PC-9 (cell line): ENCODE results near the gene LAMC1. TPM values are rescaled to one million over a fixed set of nuclear protein-coding genes. Genes with fewer than 3 reads are reported as not detected.

Source experiments
- BruUV-seq: library from RNA; stranded (reverse); fragments of 400-500 nt; replicated peaks from 2 replicates; lab custom pipeline; 2021; lab: Mats Ljungman, UMichigan
- CTCF ChIA-PET: fragments of 300-600 bp; sonication (Branson Sonifier 250); formaldehyde crosslinking; loops from one replicate; lab custom pipeline; 2022; ENCODE audit warnings: antibody characterized with exemption; lab: Charles Lee
- POLR2A ChIA-PET: fragments of 300-600 bp; sonication (Branson Sonifier 250); formaldehyde crosslinking; loops from one replicate; lab custom pipeline; 2022; ENCODE audit warnings: antibody characterized with exemption; ENCODE audit not compliant: unreplicated experiment; lab: Charles Lee
- DNase-seq, 2 experiments: peaks; one replicate each; pipeline versions ENCODE4 v3.0.0 to v3.0.0-alpha.2; 2015 to 2022; ENCODE audit warnings: mixed read lengths in 1 of 2
- H2AFZ ChIP-seq: fragments of 200-600 bp; sonication (generic); 2 replicates; pipeline ENCODE4 v1.8.1; 2017; ENCODE audit warnings: antibody characterized with exemption
- H3F3A ChIP-seq: fragments of 200-600 bp; sonication (generic); 2 replicates; pipeline ENCODE4 v1.8.1; 2017; ENCODE audit warnings: antibody characterized with exemption, mild to moderate bottlenecking, low read depth; ENCODE audit not compliant: insufficient read depth
- H3K27ac ChIP-seq: fragments of 200-600 bp; sonication (generic); 2 replicates; pipeline ENCODE4 v1.6.1; 2016; ENCODE audit warnings: mixed run types
- H3K27me3 ChIP-seq: fragments of 200-600 bp; sonication (generic); 2 replicates; pipeline ENCODE4 v1.6.1; 2016; ENCODE audit warnings: low read depth, mixed run types; ENCODE audit not compliant: insufficient read depth
- H3K36me3 ChIP-seq: fragments of 200-600 bp; sonication (generic); 2 replicates; pipeline ENCODE4 v1.6.1; 2016; ENCODE audit warnings: low read depth, mixed run types
- H3K4me1 ChIP-seq: fragments of 200-600 bp; sonication (generic); replicated peaks from 2 replicates; pipeline ENCODE4 v1.6.1; 2016; ENCODE audit warnings: mixed run types; ENCODE audit not compliant: insufficient read depth
- H3K4me2 ChIP-seq: fragments of 200-600 bp; sonication (generic); 2 replicates; pipeline ENCODE4 v1.6.1; 2017; ENCODE audit warnings: mixed run types
- H3K4me3 ChIP-seq: fragments of 200-600 bp; sonication (generic); 2 replicates; pipeline ENCODE4 v1.6.1; 2016; ENCODE audit warnings: mixed run types
- H3K79me2 ChIP-seq: fragments of 200-600 bp; sonication (generic); 2 replicates; pipeline ENCODE4 v1.6.1; 2017; ENCODE audit warnings: low read depth, mixed run types
- H3K9me2 ChIP-seq: fragments of 200-600 bp; sonication (generic); 2 replicates; pipeline ENCODE4 v1.8.1; 2017; ENCODE audit warnings: mild to moderate bottlenecking; ENCODE audit not compliant: insufficient read depth
- H3K9me3 ChIP-seq: fragments of 200-600 bp; sonication (generic); 2 replicates; pipeline ENCODE4 v1.8.1; 2016; ENCODE audit warnings: low read depth; ENCODE audit not compliant: insufficient read depth
- H4K20me1 ChIP-seq: fragments of 200-600 bp; sonication (generic); 2 replicates; pipeline ENCODE4 v1.8.1; 2017; ENCODE audit not compliant: insufficient read depth
- EZH2 ChIP-seq: fragments of 200-600 bp; sonication (generic); IDR thresholded peaks from 2 replicates; pipeline ENCODE4 v1.8.0; 2017; ENCODE audit warnings: antibody characterized with exemption, low read depth
- intact Hi-C: fragments of 100-400 bp; cut with micrococcal nuclease; formaldehyde crosslinking; loops from one replicate; pipeline ENCODE4 v1.10.0; 2022; ENCODE audit not compliant: unreplicated experiment
- total RNA-seq: library from RNA; stranded (reverse); gene quantifications from 2 replicates; pipeline ENCODE4 v1.2.3, GENCODE V29; 2021
- TF ChIP-seq, protein P1 (sequence below): fragments of 200-600 bp; sonication (generic); conservative IDR thresholded peaks from 2 replicates; pipeline ENCODE4 v1.6.1; 2017; ENCODE audit warnings: mixed run types, antibody characterized with exemption, mild to moderate bottlenecking, moderate library complexity

LAMC1 gene
- total RNA-seq, 1 experiment from 2014 or later: 95.5 TPM

- no peaks in the 10 kb centered on the region for H3K9me3 ChIP-seq
- no peaks in the 10 kb centered on the region; the same call in 1 of the 2 replicates for H3K36me3 ChIP-seq
- H3K27me3 ChIP-seq: no peaks in the 10 kb centered on the region
- no peak for TF ChIP-seq EZH2
- TF ChIP-seq, protein P1, sequence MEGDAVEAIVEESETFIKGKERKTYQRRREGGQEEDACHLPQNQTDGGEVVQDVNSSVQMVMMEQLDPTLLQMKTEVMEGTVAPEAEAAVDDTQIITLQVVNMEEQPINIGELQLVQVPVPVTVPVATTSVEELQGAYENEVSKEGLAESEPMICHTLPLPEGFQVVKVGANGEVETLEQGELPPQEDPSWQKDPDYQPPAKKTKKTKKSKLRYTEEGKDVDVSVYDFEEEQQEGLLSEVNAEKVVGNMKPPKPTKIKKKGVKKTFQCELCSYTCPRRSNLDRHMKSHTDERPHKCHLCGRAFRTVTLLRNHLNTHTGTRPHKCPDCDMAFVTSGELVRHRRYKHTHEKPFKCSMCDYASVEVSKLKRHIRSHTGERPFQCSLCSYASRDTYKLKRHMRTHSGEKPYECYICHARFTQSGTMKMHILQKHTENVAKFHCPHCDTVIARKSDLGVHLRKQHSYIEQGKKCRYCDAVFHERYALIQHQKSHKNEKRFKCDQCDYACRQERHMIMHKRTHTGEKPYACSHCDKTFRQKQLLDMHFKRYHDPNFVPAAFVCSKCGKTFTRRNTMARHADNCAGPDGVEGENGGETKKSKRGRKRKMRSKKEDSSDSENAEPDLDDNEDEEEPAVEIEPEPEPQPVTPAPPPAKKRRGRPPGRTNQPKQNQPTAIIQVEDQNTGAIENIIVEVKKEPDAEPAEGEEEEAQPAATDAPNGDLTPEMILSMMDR: no peak
- peaks cover 36% of the 10 kb centered on the region for H3K4me1 ChIP-seq
- POLR2A ChIA-PET: no interaction called here
- CTCF ChIA-PET: no interaction called here
- DNase-seq: no peak
- no peak overlapping the region for H3K4me2 ChIP-seq
- H3K4me3 ChIP-seq: no peak overlapping the region
- peaks cover 94% of the 10 kb centered on the region for H3K79me2 ChIP-seq
- no peak overlapping the region for H3K27ac ChIP-seq
- no TSS peak for BruUV-seq
- intact Hi-C loops: no loop called here
- peaks cover 10% of the 10 kb centered on the region for H3F3A ChIP-seq
- no peaks in the 10 kb centered on the region for H3K9me2 ChIP-seq
- peaks cover 12% of the 10 kb centered on the region for H4K20me1 ChIP-seq
- no peak overlapping the region for H2AFZ ChIP-seq
Measured at GRCh38 chr1:183081402-183082120, 58.3 kb downstream of the LAMC1 start.

- no peak for TF ChIP-seq EZH2
- TF ChIP-seq, protein P1: no peak
- H3K4me2 ChIP-seq: no peak overlapping the region
- peaks cover 93% of the 10 kb centered on the region for H3K79me2 ChIP-seq
- ChIA-PET CTCF (interaction anchor here (0.6 kb wide), 1 partner anchor 10 kb away, joined by 3 read pairs; no protein-coding TSS in a partner anchor), POLR2A (no interaction called here)
- H3K36me3 ChIP-seq: no peaks in the 10 kb centered on the region
- no peak overlapping the region for H2AFZ ChIP-seq
- no peak overlapping the region for H3K27ac ChIP-seq
- H3K9me3 ChIP-seq: no peaks in the 10 kb centered on the region
- no peaks in the 10 kb centered on the region for H3K27me3 ChIP-seq
- H3K9me2 ChIP-seq: no peaks in the 10 kb centered on the region
- peaks cover 15% of the 10 kb centered on the region for H3F3A ChIP-seq
- DNase-seq: no peak
- H3K4me3 ChIP-seq: no peak overlapping the region
- H4K20me1 ChIP-seq: peaks cover 12% of the 10 kb centered on the region
- intact Hi-C loops: no loop called here
- BruUV-seq: no TSS peak
- peaks cover 46% of the 10 kb centered on the region for H3K4me1 ChIP-seq
Measured at GRCh38 chr1:183082650-183083049, 59.4 kb downstream of the LAMC1 start.

DNA sequence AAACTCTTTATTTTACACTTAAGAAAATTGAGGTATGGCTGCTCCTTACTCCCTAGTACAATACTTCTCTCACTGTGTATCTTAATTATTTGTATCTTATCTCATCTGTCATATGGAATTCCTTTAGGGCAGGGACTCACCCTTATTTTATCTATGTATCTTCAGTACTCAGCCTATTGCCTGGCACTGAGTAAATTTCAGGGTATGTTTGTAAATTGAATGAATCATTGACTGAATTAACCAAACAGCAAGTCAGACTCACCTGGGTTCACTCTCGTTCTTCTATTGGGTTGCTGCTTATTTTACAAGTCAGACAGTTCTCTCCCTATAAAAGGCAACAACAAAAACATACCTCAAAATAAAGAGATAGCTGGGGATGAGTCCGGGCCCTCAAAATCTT is 63.8 kb downstream of the LAMC1 start:
- Histone ChIP-seq H3K4me2 (peak overlapping the region; percentile 20; the same call in 1 of the 2 replicates), H4K20me1 (peaks cover 6% of the 10 kb centered on the region), H2AFZ (no peak overlapping the region), H3K4me3 (no peak overlapping the region), H3K36me3 (no peaks in the 10 kb centered on the region), H3F3A (peaks cover 13% of the 10 kb centered on the region), H3K27me3 (no peaks in the 10 kb centered on the region), H3K9me3 (no peaks in the 10 kb centered on the region), H3K27ac (0 out of 2 replicates have a peak overlapping the region, but pooled peaks have one; percentile 13), H3K79me2 (peaks cover 94% of the 10 kb centered on the region), H3K4me1 (peaks cover 54% of the 10 kb centered on the region), H3K9me2 (no peaks in the 10 kb centered on the region)
- intact Hi-C loops: no loop called here
- peak in 1 of 2 experiments; percentile 81 for DNase-seq
- TF ChIP-seq EZH2: no peak
- TF ChIP-seq, protein P1: no peak
- BruUV-seq: no TSS peak
- CTCF ChIA-PET: no interaction called here
- POLR2A ChIA-PET: no interaction called here
